Stimulated activated CD4-positive, alpha-beta T cell treated with anti-CD3 and anti-CD28 coated beads, Interleukin-15, amount 100 ng/mL, for 24 hours (primary cell): Measurements from ENCODE around the gene MARCKSL1.
"Not testable (repeated sequence)": the region's sequence is repeated elsewhere in the genome, so short reads cannot be mapped to it uniquely, and the experiment has no call there.

Source experiments
- DNase-seq: peaks from one replicate; pipeline ENCODE4 v3.0.0-alpha.2; 2020

MARCKSL1 gene

DNA sequence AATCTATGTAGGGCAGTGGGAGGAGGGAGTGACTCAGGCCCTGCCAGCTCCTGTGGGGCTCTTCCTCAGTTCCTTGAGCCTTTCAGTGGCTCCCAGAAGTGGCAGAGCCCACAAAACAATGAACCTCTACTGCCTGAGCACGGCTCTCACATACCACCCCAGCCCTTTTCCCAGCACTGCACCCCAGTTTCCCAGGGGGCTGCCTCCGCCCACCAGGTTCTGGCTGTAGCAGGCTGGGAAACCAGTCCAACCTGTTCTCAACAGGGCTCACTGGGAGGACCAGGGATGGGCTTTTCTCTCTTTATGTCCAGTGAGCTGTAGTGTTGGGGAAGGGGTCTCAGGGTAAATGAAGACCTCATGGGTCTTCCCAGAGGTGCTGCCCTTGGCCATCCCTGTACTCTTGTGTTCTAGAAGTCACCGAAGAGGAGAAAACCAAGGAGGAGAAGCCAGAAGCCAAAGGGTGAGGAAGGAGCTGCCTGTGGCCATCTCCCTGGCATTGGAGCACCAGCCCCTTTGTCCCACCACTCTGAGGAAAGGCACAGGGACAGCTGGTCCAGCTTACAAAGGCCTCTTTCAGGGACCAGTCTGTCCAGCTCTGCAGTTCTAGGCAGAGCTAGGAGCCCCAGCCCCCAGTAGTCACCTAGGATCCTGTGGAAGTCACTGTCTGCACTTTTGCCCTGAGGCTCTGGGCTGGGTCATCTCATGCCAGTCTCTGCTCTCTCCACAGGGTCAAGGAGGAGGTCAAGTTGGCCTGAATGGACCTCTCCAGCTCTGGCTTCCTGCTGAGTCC is 3.5 kb downstream of the MARCKSL1 start:
- no peak for DNase-seq

DNA sequence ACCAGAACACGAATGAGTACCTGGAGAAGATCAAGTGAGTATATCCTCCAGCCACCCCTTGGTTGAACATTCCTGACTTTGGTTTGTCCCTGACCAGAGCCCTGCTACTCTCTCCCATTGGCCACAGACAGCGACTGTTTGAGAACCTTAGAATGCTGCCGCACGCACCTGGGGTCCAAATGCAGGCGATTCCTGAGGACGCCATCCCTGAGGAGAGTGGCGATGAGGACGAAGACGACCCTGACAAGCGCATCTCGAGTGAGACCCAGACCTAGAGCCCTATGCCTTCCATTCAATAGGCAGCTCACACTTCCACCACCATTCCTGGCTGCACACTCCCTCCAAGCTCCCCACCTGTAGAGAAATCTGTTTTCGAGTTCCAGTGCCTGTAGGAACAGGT is 4.5 kb downstream of the MARCKSL1 start:
- DNase-seq, result no peak

DNA sequence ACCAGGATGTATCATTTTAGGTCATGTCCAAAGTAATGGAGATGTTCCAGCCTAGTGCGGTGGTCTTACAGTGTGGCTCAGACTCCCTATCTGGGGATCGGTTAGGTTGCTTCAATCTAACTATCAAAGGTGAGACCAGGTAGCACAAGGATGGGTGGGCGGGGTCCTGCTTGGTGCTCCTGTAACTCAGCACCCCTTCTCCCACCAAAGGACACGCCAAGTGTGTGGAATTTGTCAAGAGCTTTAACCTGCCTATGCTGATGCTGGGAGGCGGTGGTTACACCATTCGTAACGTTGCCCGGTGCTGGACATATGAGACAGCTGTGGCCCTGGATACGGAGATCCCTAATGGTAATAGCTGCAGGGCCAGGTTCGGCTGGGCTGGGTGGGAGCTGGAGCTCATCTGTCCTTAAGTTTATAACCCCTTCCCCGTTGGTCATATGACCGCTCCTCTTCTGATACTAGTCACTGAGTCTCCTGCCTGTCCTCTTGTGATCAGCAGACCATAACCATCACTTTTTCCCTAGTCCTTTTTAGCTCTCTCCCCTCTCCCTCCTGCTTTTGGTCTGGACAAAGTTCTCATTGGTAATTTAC is 5.4 kb downstream of the MARCKSL1 start:
- no peak for DNase-seq

DNA sequence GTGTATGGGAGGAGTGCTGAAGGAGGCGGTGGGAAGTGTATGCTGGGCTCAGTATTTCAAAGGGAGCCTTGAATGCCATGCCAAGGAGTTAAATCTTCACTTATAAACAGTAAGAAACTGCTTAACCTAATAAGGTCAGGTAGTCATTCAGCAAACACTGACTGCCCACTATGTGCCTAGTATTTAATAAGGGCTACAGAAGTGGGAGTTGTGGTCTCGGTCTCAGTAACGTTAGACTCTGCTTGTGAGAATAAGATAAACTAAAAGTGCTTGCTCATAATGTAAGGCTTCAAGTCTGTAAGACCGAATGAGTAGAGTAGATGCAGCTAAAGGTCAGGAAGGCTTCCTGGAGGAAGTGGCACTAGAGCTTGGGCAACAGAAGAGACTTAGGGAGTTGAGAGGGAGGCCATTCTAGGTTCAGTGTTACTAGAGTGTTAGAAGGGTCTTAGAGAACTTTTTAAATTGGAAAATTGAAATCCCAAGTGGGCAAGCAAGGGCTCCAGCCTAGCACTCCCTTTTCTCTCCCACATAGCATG is 6.0 kb downstream of the MARCKSL1 start:
- DNase-seq, result no peak

DNA sequence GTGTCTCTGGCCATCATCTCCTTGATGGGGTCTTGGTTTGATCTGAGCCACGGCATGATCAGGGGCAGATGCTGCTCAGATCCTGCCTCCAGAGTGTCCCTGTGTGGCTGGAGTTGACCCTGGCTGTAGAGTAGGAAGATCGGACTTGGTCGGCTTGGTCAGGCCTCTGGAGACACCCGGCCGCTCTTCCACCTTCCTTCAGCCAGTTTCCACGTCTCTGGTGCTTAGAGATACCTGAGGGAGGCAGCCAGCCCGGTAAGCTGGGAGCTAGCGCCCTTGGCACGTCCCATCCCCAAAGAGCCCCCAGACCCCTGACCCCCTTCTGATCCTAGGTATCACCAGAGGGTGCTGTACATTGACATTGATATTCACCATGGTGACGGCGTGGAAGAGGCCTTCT is 8.8 kb downstream of the MARCKSL1 start:
- DNase-seq, result no peak

DNA sequence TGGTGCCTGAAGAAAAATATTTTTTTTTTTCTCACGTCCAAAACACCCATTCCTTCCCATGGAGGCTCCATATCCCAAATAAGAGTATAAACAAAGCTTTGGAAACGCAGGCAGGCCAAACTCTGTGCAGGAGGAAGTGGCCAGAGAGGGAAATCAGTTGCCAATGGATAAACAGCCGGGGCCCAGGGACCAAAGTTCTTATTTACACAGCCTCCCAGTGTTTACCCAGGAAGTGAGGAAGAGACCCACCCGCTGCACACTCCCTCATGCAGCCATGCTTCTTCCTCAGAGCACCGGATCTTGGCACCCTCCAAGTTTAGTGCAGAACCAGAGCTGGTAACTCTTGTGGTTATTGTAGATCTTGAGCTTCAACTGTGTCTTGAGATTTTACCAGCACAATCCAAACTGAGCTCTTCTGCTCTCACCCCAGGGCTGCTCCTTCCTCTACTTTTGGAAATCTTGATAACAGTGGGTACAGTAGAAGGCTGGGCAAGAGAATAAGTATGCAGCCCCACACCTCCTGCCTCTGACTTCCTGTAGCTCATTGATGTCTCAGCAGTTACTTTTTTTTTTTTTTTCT is 14.2 kb downstream of the MARCKSL1 start:
- no peak for DNase-seq

DNA sequence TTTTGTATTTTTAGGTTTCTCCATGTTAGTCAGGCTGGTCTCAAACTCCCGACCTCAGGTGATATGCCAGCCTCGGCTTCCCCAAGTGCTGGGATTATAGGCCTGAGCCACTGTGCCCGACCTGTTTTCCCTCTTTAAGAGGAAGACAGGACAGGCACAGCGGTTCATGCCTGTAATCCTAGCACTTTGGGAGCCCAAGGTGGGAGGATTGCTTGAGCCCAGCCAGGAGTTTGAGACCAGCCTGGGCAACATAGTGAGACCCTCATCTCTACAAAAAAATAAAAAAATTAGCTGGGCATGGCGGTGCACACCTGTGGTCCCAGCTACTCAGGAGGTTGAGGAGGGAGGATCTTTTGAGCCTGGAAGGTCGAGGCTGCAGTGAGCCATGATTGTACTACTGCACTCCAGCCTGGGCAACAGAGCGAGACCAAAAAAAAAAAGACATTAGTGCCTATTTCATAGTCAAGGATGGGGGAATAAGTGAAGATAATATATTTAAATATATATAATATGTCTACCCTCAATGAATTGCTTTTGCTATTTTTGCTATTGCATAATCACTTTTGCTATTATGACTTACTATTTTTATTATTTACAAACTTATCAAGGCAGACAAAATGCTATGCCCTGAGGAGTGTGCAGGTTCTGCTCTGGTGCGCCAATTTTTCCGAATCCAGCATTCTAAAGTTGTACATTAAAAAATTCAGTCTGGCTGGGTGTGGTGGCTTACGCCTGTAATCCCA is 17.7 kb downstream of the MARCKSL1 start:
- no peak for DNase-seq

DNA sequence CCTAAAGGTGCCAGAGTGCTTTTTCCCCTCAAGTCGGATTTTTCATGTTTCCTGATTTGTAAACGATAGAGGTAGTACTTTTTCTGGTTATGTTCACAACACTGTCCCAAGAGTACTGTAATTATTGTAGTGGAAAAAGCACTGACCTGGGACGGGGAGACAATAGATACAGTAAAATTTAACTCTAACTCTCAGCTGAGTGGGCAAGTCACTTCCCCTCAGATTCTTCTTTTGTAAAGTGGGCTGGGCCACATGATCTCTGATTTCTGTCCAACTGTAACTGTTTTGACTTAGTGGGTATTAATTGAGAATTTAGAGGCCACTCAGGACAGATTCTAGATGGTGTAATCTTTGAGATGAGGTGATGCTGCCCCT is 19.1 kb downstream of the MARCKSL1 start:
- no peak for DNase-seq

DNA sequence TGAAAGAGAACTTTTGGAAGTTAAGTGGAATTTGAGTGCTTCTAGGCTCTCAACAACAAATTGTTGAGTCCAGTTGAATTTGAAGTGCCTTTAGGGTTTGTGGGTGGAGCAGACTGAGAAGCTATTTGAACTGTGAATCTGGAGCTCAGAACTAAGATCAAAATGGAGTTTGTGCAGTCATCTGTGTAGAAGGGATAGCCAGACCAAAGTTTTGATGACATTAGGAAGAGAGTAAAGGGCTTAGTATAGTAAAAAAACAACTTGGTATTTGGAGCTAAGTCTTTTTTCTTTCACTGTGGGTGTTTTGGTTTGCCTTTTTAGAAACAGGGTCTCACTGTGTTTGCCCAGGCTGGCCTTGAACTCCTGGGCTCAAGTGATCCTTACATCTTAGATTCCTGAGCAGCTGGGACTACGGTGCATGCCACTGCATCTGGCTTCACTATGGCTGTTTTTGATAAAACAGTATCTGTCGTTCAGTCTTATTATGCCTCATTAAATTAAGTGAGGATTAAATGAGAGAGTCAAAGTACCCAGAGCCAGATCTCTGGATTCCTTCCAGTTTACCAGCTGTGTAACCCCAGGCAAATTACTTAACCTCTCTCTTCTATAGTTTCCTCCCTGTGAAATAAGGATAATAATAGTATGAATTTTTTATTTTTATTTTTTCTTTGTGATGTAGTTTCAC is 24.2 kb downstream of the MARCKSL1 start:
- no peak for DNase-seq

DNA sequence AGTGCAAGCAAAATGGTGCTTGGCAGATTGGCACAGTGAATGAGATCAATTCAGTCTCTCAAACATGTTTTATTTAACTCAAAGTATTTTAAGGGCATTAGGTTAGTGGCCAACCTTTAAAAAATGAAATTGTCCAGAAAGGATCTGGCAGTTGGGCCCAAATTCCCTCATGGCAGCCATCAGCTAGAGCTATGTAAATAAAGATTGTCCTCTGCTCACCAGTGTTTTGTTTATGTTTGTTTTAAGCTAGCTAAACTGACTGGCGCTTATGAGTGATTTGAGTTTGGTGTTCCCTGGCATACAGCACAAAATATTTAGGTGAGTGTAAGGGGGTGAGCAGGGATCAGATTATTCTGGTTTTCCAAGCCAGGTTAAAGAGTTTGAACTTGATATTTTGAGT is 26.1 kb downstream of the MARCKSL1 start:
- DNase-seq, result no peak

DNA sequence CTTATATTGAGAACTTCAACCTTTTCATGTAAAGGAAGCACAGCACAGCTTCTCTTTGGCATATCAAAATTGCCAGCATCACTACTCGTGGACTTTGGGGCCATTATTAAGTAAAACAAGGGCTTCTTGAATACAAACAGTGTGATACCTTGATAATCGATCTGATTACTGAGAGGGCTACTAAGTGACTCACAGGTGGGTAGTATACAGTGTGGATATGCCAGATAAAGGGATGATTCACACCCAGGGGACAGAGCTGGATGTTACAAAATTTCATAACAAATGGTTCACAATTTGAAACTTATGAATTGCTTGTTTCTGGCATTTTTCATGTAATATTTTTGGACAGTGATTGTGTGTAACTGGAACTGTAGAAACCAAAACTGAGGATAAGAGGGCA is 28.7 kb downstream of the MARCKSL1 start:
- DNase-seq, result no peak

DNA sequence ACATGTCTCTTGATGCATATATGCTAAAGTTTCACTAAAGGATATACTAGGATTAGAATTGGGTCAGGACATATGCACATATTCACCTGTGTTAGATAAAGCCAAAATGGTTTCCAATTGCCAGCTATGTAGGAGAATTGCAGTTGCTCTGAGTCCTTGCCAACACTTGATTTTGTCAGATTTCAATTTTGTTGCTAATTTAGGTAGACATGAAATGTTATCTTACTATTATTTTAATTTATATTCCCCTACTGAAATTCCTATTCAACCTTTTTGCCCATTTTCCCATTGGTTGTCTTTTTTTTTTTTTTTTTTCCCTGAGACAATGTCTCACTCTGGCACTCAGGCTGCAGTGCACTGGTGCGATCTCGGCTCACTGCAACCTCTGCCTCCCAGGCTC is 30.7 kb downstream of the MARCKSL1 start:
- no peak for DNase-seq

DNA sequence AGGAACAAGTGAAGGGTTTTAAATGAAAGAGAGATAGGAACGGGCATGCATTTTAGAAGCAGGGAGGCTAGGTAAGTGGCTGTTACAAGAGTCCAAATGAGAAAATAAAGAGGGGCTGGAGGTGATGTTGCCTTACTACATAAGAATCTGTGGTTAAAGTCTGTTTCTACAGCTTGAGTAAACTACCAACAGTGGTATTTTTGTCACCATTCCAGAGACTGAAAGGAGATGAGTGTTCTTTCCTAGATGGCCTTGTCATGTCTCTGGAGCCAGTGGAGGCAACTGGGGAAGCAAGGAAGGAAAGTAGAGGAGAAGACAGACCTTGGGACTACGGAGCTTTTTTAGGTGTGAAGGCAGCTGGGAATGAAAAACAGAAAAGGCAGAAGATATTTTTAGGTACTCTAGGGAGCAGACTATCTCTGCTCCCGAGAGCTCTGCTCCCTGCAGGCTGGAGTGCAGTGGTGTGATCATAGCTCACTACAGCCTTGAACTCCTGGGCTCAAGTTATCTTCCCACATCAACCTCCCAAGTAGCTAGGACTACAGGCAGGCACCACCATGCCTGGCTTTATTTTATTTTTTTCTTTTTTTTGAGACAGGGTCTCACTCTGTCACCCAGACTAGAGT is 31.9 kb downstream of the MARCKSL1 start:
- DNase-seq, result no peak

DNA sequence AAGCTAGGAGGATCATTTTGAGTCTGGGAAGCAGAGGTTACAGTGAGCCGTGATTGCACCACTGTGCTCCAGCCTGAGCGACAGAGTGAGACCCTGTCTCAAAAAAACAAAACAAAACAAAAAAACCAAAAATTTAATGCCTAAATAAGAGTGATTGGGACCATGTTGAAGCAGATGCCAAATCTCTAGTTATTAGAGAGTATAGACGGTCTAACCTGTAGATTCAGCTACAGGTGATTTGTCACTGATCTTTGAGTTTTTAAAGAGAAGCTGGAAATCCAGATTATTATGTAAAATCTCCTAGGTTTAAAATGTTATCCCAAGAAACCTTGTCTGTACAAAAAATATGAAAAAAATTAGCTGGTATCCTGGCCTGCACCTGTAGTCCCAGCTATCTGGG is 32.7 kb downstream of the MARCKSL1 start:
- DNase-seq, result no peak

DNA sequence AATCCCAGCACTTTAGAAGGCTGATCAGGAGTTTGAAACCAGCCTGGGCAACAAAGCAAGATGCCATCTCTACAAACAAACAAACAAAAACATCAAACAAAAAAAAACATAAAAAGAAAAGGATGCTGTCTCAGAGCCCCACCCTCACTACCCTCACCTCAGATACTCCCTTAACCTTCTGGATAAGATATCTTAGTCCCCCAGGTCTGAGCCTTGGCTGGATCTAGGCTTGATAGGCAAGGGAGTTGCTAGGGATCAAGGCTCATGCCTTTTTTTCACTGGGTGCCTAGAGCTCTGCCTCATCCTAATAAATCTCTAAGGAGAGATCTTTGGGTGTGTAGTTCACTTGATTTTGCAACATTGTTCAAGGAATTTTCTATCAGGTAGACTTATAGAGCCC is 36.7 kb downstream of the MARCKSL1 start:
- DNase-seq, result no peak

DNA sequence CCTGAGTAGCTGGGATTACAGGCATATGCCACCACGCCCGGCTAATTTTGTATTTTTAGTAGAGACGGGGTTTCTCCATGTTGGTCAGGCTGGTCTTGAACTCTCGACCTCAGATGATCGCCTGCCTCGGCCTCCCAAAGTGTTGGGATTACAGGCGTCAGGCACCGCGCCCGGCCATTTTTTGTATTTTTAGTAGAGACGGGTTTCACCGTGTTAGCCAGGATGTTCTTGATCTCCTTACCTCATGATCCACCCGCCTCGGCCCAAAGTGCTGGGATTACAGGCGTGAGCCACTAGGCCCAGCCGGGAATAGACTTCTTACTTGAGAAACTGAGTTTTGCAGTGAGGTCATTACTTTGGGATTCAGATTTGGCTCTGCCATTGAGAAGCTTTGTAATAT is 37.8 kb downstream of the MARCKSL1 start:
- DNase-seq, result not testable (repeated sequence)

DNA sequence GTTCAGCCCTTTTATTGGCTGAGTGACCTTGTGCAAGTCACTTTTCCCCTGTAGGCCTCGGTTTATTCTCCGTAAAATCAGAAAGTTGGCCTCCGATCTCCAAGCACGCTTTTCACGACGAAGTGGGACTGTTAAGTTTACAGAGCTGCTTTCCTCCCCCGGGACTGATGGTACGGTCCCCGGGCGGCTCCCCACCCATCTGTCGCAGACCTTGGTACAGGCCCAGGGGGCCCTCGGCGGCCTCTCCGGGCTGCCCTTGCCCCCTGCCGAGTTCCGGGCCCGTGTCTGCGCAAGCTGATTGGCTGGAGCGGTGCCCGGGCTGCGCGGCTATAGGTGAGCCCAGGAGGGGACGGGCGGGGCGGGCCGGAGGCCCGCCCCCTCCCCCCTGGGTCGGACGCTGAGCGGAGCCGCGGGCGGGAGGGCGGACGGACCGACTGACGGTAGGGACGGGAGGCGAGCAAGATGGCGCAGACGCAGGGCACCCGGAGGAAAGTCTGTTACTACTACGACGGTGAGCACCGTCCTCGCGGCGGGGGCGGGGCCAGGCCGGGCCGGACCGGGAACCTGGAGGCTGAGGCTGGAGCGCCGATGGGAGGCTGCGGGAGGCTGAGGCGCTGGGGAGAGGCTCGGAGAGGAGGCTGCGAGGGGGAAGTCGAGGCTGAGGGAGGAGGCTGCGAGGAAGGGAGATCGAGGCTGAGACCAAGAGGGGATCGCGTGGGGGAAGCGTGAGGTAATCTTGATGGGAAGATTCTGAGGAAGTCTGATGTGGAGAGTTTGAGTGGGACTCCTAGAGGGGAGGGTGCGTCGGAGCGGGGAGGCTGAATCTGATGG is 44.1 kb downstream of the MARCKSL1 start, which contains the start of gene HDAC1:
TSS of gene HDAC1 (plus strand) at position 376 of the 831 bp plus-strand sequence. CDS start at position 463, 87 bp downstream.
- peak; percentile 98 for DNase-seq

DNA sequence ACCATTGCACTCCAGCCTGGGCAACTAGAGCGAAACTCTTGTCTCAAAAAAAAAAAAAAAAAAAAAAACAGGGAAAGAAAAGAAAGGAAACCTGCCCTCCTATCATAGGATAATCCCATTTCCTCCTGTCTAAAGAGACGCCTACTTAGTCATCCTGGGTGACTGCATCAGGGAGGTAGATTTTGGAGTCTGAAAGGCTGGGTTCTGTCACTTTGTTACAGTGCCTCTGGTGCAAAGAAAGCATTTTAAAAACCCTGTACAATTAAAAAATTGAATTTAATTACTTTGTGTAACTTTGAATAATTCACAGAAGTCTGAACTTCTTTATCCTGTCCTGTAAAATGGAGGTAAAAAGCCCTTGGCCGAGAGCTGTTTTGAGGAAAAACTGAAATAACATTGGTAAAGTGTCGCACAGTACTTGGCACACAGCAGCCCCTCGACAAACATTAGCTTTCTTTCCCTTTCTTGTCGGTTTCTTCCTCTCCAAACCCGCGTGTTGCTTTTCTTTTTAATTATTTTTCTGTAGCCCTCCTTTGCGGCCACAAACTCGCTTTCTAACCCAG is 44.8 kb downstream of the MARCKSL1 start:
- no peak for DNase-seq

DNA sequence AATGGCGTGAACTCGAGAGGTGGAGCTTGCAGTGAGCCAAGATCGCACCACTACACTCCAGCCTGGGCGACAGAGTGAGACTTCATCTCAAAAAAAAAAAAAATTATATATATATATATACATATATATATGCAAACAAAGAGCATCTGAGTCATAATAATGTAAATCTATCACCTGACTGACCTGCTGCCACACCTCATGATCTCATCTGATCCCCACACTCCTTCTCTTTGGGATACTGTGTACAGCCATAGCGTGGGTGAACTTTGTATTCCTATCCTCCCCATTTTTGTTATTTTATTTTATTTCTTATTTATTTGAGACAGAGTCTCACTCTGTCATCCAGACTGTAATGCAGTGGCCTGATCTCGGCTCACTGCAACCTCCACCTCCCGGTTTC is 46.8 kb downstream of the MARCKSL1 start:
- DNase-seq, result no peak

DNA sequence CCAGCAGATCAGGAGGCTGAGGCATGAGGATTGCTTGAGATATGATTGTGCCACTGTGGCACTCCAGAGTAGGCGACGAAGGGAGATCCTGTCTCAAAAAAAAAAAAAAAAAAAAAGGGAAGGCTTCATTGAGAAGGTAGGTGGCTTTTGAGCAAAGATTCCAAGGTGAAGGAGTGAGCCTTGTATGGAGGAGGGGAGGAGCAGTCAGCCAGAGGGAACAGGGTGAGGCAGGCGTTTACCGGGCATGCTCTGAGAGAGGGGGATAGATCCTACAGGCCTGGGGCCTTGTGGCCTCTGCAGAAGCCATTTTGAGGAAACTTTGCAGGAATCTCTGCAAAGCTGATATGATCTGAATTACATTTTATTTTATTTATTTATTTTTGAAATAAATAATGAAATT is 49.3 kb downstream of the MARCKSL1 start:
- DNase-seq, result no peak

DNA sequence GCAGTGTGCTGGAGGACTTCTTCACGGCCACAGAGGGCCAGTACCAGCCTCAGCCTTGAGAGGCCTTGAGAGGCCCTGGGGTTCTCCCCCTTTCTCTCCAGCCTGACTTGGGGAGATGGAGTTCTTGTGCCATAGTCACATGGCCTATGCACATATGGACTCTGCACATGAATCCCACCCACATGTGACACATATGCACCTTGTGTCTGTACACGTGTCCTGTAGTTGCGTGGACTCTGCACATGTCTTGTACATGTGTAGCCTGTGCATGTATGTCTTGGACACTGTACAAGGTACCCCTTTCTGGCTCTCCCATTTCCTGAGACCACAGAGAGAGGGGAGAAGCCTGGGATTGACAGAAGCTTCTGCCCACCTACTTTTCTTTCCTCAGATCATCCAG is 50.4 kb downstream of the MARCKSL1 start:
- no peak for DNase-seq
